ENCODE results near the gene DST. TPM values are rescaled to one million over a fixed set of nuclear protein-coding genes. Genes with fewer than 3 reads are reported as not detected.

DST gene
- total RNA-seq, 1 experiment from 2014 or later = 76.0 TPM

- no peak overlapping the region for H3K27ac Mint-ChIP-seq (ENCODE audit: unreplicated experiment)
- Histone ChIP-seq H3K4me3 (ENCODE audit: low read depth, low read length) (no peak overlapping the region), H3K36me3 (ENCODE audit: control insufficient read depth, insufficient read depth, low read length) (no peaks in the 10 kb centered on the region), H3K4me1 (no peaks in the 10 kb centered on the region), H3K27me3 (replicated peaks; ENCODE audit: control insufficient read depth, insufficient read depth, low read length) (no peaks in the 10 kb centered on the region), H3K9me3 (no peaks in the 10 kb centered on the region)
- H3K27me3 Mint-ChIP-seq (ENCODE audit: insufficient read depth, unreplicated experiment) = no peaks in the 10 kb centered on the region
- no peak for DNase-seq
- no peak overlapping the region for H3K4me3 Mint-ChIP-seq (ENCODE audit: unreplicated experiment)
- no peak for TF ChIP-seq CTCF (IDR thresholded peaks at IDR 0.05; ENCODE audit: insufficient read depth in 1 of 2, low read depth in 1 of 2, low read length in 1 of 2, severe bottlenecking in 1 of 2, unreplicated experiment in 1 of 2)
- H3K9me3 Mint-ChIP-seq (ENCODE audit: unreplicated experiment) = no peaks in the 10 kb centered on the region
- CTCF ChIA-PET = no interaction called here
- POLR2A ChIA-PET = no interaction called here
- no TSS peak for BruUV-seq (replicated peaks)
- intact Hi-C loops (cut with micrococcal nuclease; ENCODE audit: unreplicated experiment) = no loop called here
- no peaks in the 10 kb centered on the region for H3K4me1 Mint-ChIP-seq (ENCODE audit: low read depth, unreplicated experiment)
- H3K36me3 Mint-ChIP-seq (ENCODE audit: insufficient read depth, unreplicated experiment) = peaks cover 6% of the 10 kb centered on the region
Measured at GRCh38 chr6:56604186-56604585, 38.5 kb downstream of the DST start.

GRCh38 chr6:56601390-56601789 lies 41.3 kb downstream of the DST start:
- H3K27ac Mint-ChIP-seq (ENCODE audit: unreplicated experiment) = no peak overlapping the region
- peaks cover 11% of the 10 kb centered on the region for H3K36me3 Mint-ChIP-seq (ENCODE audit: insufficient read depth, unreplicated experiment)
- H3K27me3 Mint-ChIP-seq (ENCODE audit: insufficient read depth, unreplicated experiment) = no peaks in the 10 kb centered on the region
- intact Hi-C loops (cut with micrococcal nuclease; ENCODE audit: unreplicated experiment) = no loop called here
- ChIA-PET POLR2A (no interaction called here), CTCF (no interaction called here)
- no peaks in the 10 kb centered on the region for H3K4me1 ChIP-seq
- no TSS peak for BruUV-seq (replicated peaks)
- no peaks in the 10 kb centered on the region for H3K9me3 Mint-ChIP-seq (ENCODE audit: unreplicated experiment)
- H3K4me1 Mint-ChIP-seq (ENCODE audit: low read depth, unreplicated experiment) = no peaks in the 10 kb centered on the region
- DNase-seq = no peak
- no peaks in the 10 kb centered on the region for H3K9me3 ChIP-seq
- no peak overlapping the region for H3K4me3 Mint-ChIP-seq (ENCODE audit: unreplicated experiment)
- no peak overlapping the region for H3K4me3 ChIP-seq (ENCODE audit: low read depth, low read length)
- no peaks in the 10 kb centered on the region for H3K27me3 ChIP-seq (replicated peaks; ENCODE audit: control insufficient read depth, insufficient read depth, low read length)
- no peaks in the 10 kb centered on the region for H3K36me3 ChIP-seq (ENCODE audit: control insufficient read depth, insufficient read depth, low read length)
- no peak for TF ChIP-seq CTCF (IDR thresholded peaks at IDR 0.05; ENCODE audit: insufficient read depth in 1 of 2, low read depth in 1 of 2, low read length in 1 of 2, severe bottlenecking in 1 of 2, unreplicated experiment in 1 of 2)

GRCh38 chr6:56595490-56596122 lies 47.1 kb downstream of the DST start:
- Mint-ChIP-seq H3K36me3 (ENCODE audit: insufficient read depth, unreplicated experiment) (peaks cover 14% of the 10 kb centered on the region), H3K27ac (ENCODE audit: unreplicated experiment) (no peak overlapping the region), H3K27me3 (ENCODE audit: insufficient read depth, unreplicated experiment) (no peaks in the 10 kb centered on the region), H3K9me3 (ENCODE audit: unreplicated experiment) (no peaks in the 10 kb centered on the region), H3K4me3 (ENCODE audit: unreplicated experiment) (no peak overlapping the region), H3K4me1 (ENCODE audit: low read depth, unreplicated experiment) (no peaks in the 10 kb centered on the region)
- no peaks in the 10 kb centered on the region for H3K4me1 ChIP-seq
- no peaks in the 10 kb centered on the region for H3K36me3 ChIP-seq (ENCODE audit: control insufficient read depth, insufficient read depth, low read length)
- CTCF ChIA-PET = interaction anchor here (0.5 to 1.8 kb wide), 7 partner anchors 13 to 240 kb away, joined by 3 to 6 read pairs (median 3); no protein-coding TSS in a partner anchor
- intact Hi-C loops (cut with micrococcal nuclease; ENCODE audit: unreplicated experiment) = no loop called here
- no TSS peak for BruUV-seq (replicated peaks)
- H3K27me3 ChIP-seq (replicated peaks; ENCODE audit: control insufficient read depth, insufficient read depth, low read length) = no peaks in the 10 kb centered on the region
- no peaks in the 10 kb centered on the region for H3K9me3 ChIP-seq
- TF ChIP-seq CTCF (IDR thresholded peaks at IDR 0.05; ENCODE audit: insufficient read depth in 1 of 2, low read depth in 1 of 2, low read length in 1 of 2, severe bottlenecking in 1 of 2, unreplicated experiment in 1 of 2) = peak; percentile 61 to 67
- peak in 1 of 2 experiments; percentile 35 for DNase-seq
- no peak overlapping the region for H3K4me3 ChIP-seq (ENCODE audit: low read depth, low read length)
- POLR2A ChIA-PET = no interaction called here

Measured in Caco-2 (cell line).